H1 (cell line): Measurements from ENCODE around the gene FKBP5. TPM values are rescaled to one million over a fixed set of nuclear protein-coding genes. Genes with fewer than 3 reads are reported as not detected.

Source experiments
- KDM5A ChIP-seq: fragments of 200-600 bp; IDR thresholded peaks from 2 replicates; pipeline ENCODE4 v1.7.1; 2012; ENCODE audit warnings: mild to moderate bottlenecking, low read length, inconsistent platforms, mixed read lengths
- ZNF274 ChIP-seq: IDR thresholded peaks from 2 replicates; pipeline ENCODE4 v1.7.0; 2012; ENCODE audit warnings: low read length, borderline replicate concordance; ENCODE audit errors: extremely low read depth
- polyA plus RNA-seq, 7 experiments: library from polyadenylated mRNA; depleted of rRNA in 3 of 7; stranded (reverse) in 5 of 7; unstranded in 2 of 7; fragments of >200 nt in 5 of 7; fragments of 200-250 nt in 2 of 7; gene quantifications; 1 replicate in 5 of 7; 2 replicates in 1 of 7; 4 replicates in 1 of 7; pipeline versions ENCODE4 v1.2.1 to v1.2.3, GENCODE V29; 2011 to 2013; ENCODE audit warnings: missing spikeins in 2 of 7, mixed read lengths in 2 of 7
- total RNA-seq: library from RNA; stranded (reverse); fragmentation: NEBNext Ultra II Directional; extraction: Animal tissue kit (Norgen Biotek cat#: 25700); gene quantifications from 2 replicates; pipeline ENCODE4 v1.2.1, GENCODE V29; 2021

FKBP5 gene
- total and polyA plus RNA-seq, 2 of the 8 experiments (the other 6 are each of a cell fraction or from before 2014, with no cell fraction given): 14.3 to 40.4 TPM

- TF ChIP-seq KDM5A (no peak), ZNF274 (no peak)
Measured at GRCh38 chr6:35587167-35587566, 101.5 kb downstream of the FKBP5 start (continued).
